Measurements from ENCODE around the gene CERT1.
"Not testable (repeated sequence)": the region's sequence is repeated elsewhere in the genome, so short reads cannot be mapped to it uniquely, and the experiment has no call there.

Gene CERT1

DNA sequence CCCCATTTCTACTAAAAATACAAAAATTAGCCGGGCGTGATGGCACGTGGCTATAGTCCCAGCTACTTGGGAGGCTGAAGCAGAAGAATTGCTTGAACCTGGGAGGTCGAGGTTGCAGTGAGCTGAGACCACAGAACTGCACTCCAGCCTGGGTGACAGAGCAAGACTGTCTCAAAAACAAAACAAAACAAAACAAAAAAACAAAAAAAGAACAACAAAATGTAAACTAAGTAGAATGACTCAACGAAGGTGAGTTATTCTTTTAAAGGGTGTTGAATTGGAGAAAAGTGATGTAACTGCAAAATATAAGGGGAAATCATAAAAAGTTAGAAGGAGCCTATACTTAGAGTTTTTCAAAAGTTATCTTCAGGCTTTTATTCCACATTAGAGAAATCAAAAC lies 6.3 kb downstream of the CERT1 start:
- H3K4me3 ChIP-seq (ENCODE audit: low read length in 2 of 2); H2AFZ ChIP-seq (ENCODE audit: low read length); H2BK12ac ChIP-seq (ENCODE audit: low read length); H3K9ac ChIP-seq (ENCODE audit: low read depth, low read length, poor library complexity); DNase-seq (ENCODE audit: low spot score); H2BK5ac ChIP-seq (ENCODE audit: low read length); H2BK15ac ChIP-seq (ENCODE audit: low read length); H4K91ac ChIP-seq (ENCODE audit: low read depth, low read length, poor library complexity); H2AK5ac ChIP-seq (ENCODE audit: low read depth, low read length); H4K8ac ChIP-seq (ENCODE audit: low read depth, low read length); H3K4ac ChIP-seq (ENCODE audit: low read length); H3K23ac ChIP-seq (ENCODE audit: low read depth, low read length, poor library complexity); H3K18ac ChIP-seq (ENCODE audit: low read length); H3K27me3 ChIP-seq (ENCODE audit: control insufficient read depth in 3 of 3, insufficient read depth in 3 of 3, low read depth in 1 of 3, low read length in 3 of 3); H2BK120ac ChIP-seq (ENCODE audit: low read depth, low read length); H3K27ac ChIP-seq (replicated peaks; ENCODE audit: low read length); H3K4me1 ChIP-seq (ENCODE audit: control insufficient read depth in 2 of 2, insufficient read depth in 1 of 2, low read depth in 1 of 2, low read length in 2 of 2); H3K79me1 ChIP-seq (ENCODE audit: low read depth, low read length); H3K4me2 ChIP-seq (ENCODE audit: insufficient read depth, low read length, poor library complexity, severe bottlenecking); H3K14ac ChIP-seq (ENCODE audit: low read length); H3K9me3 ChIP-seq (replicated peaks in 1 of 2; ENCODE audit: control insufficient read depth in 2 of 2, insufficient read depth in 1 of 2, low read depth in 1 of 2, low read length in 2 of 2): not testable (repeated sequence)
- no CpG with 5 or more reads among the region's 5 CpGs for WGBS, 2 donors (ENCODE audit: extremely low coverage in 2 of 2, insufficient read length in 2 of 2, insufficient replicate concordance in 1 of 2)
- peaks cover 0 to 45% of the 10 kb centered on the region in 2 donors for H3K36me3 ChIP-seq (replicated peaks in 1 of 2; ENCODE audit: control insufficient read depth in 2 of 2, insufficient read depth in 2 of 2, low read length in 2 of 2)

DNA sequence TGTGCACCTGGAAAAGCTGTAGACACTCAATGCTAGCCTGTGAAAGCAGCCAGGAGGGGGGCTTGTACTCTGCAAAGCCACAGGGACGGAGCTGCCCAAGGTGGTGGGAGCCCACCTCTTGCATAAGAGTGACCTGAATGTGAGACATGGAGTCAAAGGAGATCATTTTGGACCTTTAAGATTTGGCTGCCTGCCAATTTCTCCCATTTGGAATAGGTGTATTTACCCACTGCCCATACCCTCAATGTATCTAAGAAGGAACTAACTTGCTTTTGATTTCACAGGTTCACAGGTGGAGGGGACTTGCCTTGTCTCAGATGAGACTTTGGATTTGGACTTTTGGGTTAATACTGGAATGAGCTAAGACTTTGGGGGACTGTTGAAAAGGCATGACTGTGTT lies 12.6 kb downstream of the CERT1 start:
- H2BK5ac ChIP-seq (ENCODE audit: low read length); DNase-seq (ENCODE audit: low spot score); H3K14ac ChIP-seq (ENCODE audit: low read length); H3K4me2 ChIP-seq (ENCODE audit: insufficient read depth, low read length, poor library complexity, severe bottlenecking); H3K27ac ChIP-seq (replicated peaks; ENCODE audit: low read length); H3K79me1 ChIP-seq (ENCODE audit: low read depth, low read length); H3K4ac ChIP-seq (ENCODE audit: low read length); H3K18ac ChIP-seq (ENCODE audit: low read length); H2AK5ac ChIP-seq (ENCODE audit: low read depth, low read length); H4K8ac ChIP-seq (ENCODE audit: low read depth, low read length); H2AFZ ChIP-seq (ENCODE audit: low read length); H3K9ac ChIP-seq (ENCODE audit: low read depth, low read length, poor library complexity); H2BK12ac ChIP-seq (ENCODE audit: low read length); H3K23ac ChIP-seq (ENCODE audit: low read depth, low read length, poor library complexity); H3K4me3 ChIP-seq (ENCODE audit: low read length in 2 of 2); H2BK15ac ChIP-seq (ENCODE audit: low read length); H3K4me1 ChIP-seq (ENCODE audit: control insufficient read depth in 2 of 2, insufficient read depth in 1 of 2, low read depth in 1 of 2, low read length in 2 of 2); H3K9me3 ChIP-seq (replicated peaks in 1 of 2; ENCODE audit: control insufficient read depth in 2 of 2, insufficient read depth in 1 of 2, low read depth in 1 of 2, low read length in 2 of 2); H4K91ac ChIP-seq (ENCODE audit: low read depth, low read length, poor library complexity); H2BK120ac ChIP-seq (ENCODE audit: low read depth, low read length); H3K27me3 ChIP-seq (ENCODE audit: control insufficient read depth in 3 of 3, insufficient read depth in 3 of 3, low read depth in 1 of 3, low read length in 3 of 3): not testable (repeated sequence)
- peaks cover 0 to 42% of the 10 kb centered on the region in 2 donors for H3K36me3 ChIP-seq (replicated peaks in 1 of 2; ENCODE audit: control insufficient read depth in 2 of 2, insufficient read depth in 2 of 2, low read length in 2 of 2)
- WGBS, 2 donors (ENCODE audit: extremely low coverage in 2 of 2, insufficient read length in 2 of 2, insufficient replicate concordance in 1 of 2), result no CpG with 5 or more reads among the region's 1 CpG

DNA sequence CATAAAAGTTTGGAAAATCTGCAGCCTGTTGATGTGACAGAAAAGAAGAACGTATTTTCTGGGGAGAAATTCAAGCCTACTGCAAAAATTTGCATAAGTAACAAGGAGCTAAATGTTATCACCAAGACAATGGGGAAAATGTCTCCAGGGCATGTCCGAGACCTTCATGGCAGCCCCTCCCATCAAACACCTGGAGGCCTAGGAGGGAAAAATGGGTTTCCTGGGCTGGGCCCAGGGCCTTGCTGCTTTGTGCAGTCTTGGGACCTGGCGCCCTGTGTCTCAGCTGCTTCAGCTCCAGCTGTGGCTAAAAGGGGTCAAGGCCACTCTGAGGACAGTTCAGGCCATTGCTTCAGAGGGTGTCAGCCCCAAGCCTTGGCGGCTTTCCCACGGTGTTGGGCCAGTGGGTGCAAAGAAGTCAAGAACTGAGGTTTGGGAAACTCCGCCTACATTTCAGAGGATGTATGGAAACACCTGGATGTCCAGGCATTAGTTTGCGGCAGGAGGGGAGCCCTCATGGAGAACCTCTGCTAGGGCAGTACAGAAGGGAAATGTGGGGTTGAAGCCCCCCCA lies 13.1 kb downstream of the CERT1 start:
- H2BK120ac ChIP-seq (ENCODE audit: low read depth, low read length), result no peak overlapping the region
- H3K14ac ChIP-seq (ENCODE audit: low read length), result no peak overlapping the region
- no peak overlapping the region for H2BK5ac ChIP-seq (ENCODE audit: low read length)
- peaks cover 2% of the 10 kb centered on the region for H3K79me1 ChIP-seq (ENCODE audit: low read depth, low read length)
- DNase-seq (ENCODE audit: low spot score), result no peak
- H3K4ac ChIP-seq (ENCODE audit: low read length), result no peak overlapping the region
- no peak overlapping the region for H2BK12ac ChIP-seq (ENCODE audit: low read length)
- H3K36me3 ChIP-seq (replicated peaks in 1 of 2; ENCODE audit: control insufficient read depth in 2 of 2, insufficient read depth in 2 of 2, low read length in 2 of 2), result peaks cover 0 to 38% of the 10 kb centered on the region in 2 donors
- no peak overlapping the region for H2AFZ ChIP-seq (ENCODE audit: low read length)
- H2AK5ac ChIP-seq (ENCODE audit: low read depth, low read length), result no peak overlapping the region
- no peaks in the 10 kb centered on the region for H3K27me3 ChIP-seq (ENCODE audit: control insufficient read depth in 3 of 3, insufficient read depth in 3 of 3, low read depth in 1 of 3, low read length in 3 of 3)
- no peak overlapping the region for H3K4me2 ChIP-seq (ENCODE audit: insufficient read depth, low read length, poor library complexity, severe bottlenecking)
- H3K27ac ChIP-seq (replicated peaks; ENCODE audit: low read length), result no peak overlapping the region
- H3K18ac ChIP-seq (ENCODE audit: low read length), result no peak overlapping the region
- H3K4me3 ChIP-seq (ENCODE audit: low read length in 2 of 2), result no peak overlapping the region
- H2BK15ac ChIP-seq (ENCODE audit: low read length), result no peak overlapping the region
- WGBS, 2 donors (ENCODE audit: extremely low coverage in 2 of 2, insufficient read length in 2 of 2, insufficient replicate concordance in 1 of 2), result no CpG with 5 or more reads among the region's 7 CpGs
- H3K9ac ChIP-seq (ENCODE audit: low read depth, low read length, poor library complexity), result no peak overlapping the region
- H4K8ac ChIP-seq (ENCODE audit: low read depth, low read length), result no peak overlapping the region
- no peaks in the 10 kb centered on the region for H3K9me3 ChIP-seq (replicated peaks in 1 of 2; ENCODE audit: control insufficient read depth in 2 of 2, insufficient read depth in 1 of 2, low read depth in 1 of 2, low read length in 2 of 2)
- H3K23ac ChIP-seq (ENCODE audit: low read depth, low read length, poor library complexity), result no peak overlapping the region
- H4K91ac ChIP-seq (ENCODE audit: low read depth, low read length, poor library complexity), result no peak overlapping the region
- H3K4me1 ChIP-seq (ENCODE audit: control insufficient read depth in 2 of 2, insufficient read depth in 1 of 2, low read depth in 1 of 2, low read length in 2 of 2), result no peaks in the 10 kb centered on the region

DNA sequence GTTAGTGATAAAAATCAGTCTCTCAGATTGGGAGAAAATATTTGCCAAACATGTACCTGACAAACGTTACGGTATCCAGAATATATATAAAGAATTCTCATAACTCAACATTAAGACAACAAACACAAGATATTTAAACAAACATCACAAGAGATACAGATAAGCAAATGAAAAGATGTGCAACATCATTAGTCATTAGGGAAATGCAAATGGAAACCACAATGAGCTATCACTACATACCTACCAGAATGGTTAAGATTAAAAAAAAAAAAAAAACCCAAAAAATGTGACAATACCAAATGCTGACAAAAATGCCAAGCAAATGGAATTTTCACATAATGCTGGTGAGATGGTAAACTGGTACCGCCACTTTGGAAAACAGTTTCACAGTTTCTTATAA lies 15.4 kb downstream of the CERT1 start:
- no peak overlapping the region for H2AFZ ChIP-seq (ENCODE audit: low read length)
- no peak overlapping the region for H3K4ac ChIP-seq (ENCODE audit: low read length)
- peaks cover 0 to 40% of the 10 kb centered on the region in 2 donors for H3K36me3 ChIP-seq (replicated peaks in 1 of 2; ENCODE audit: control insufficient read depth in 2 of 2, insufficient read depth in 2 of 2, low read length in 2 of 2)
- no peak overlapping the region for H3K14ac ChIP-seq (ENCODE audit: low read length)
- DNase-seq (ENCODE audit: low spot score), result no peak
- no CpG with 5 or more reads among the region's 3 CpGs for WGBS, 2 donors (ENCODE audit: extremely low coverage in 2 of 2, insufficient read length in 2 of 2, insufficient replicate concordance in 1 of 2)
- no peak overlapping the region for H3K18ac ChIP-seq (ENCODE audit: low read length)
- H2BK15ac ChIP-seq (ENCODE audit: low read length), result no peak overlapping the region
- no peak overlapping the region for H3K4me3 ChIP-seq (ENCODE audit: low read length in 2 of 2)
- no peak overlapping the region for H3K9ac ChIP-seq (ENCODE audit: low read depth, low read length, poor library complexity)
- no peaks in the 10 kb centered on the region for H3K27me3 ChIP-seq (ENCODE audit: control insufficient read depth in 3 of 3, insufficient read depth in 3 of 3, low read depth in 1 of 3, low read length in 3 of 3)
- H3K9me3 ChIP-seq (replicated peaks in 1 of 2; ENCODE audit: control insufficient read depth in 2 of 2, insufficient read depth in 1 of 2, low read depth in 1 of 2, low read length in 2 of 2), result no peaks in the 10 kb centered on the region
- H4K91ac ChIP-seq (ENCODE audit: low read depth, low read length, poor library complexity), result no peak overlapping the region
- H2AK5ac ChIP-seq (ENCODE audit: low read depth, low read length), result no peak overlapping the region
- no peak overlapping the region for H2BK5ac ChIP-seq (ENCODE audit: low read length)
- H3K27ac ChIP-seq (replicated peaks; ENCODE audit: low read length), result no peak overlapping the region
- H4K8ac ChIP-seq (ENCODE audit: low read depth, low read length), result no peak overlapping the region
- no peak overlapping the region for H2BK12ac ChIP-seq (ENCODE audit: low read length)
- no peak overlapping the region for H3K4me2 ChIP-seq (ENCODE audit: insufficient read depth, low read length, poor library complexity, severe bottlenecking)
- H3K79me1 ChIP-seq (ENCODE audit: low read depth, low read length), result peaks cover 2% of the 10 kb centered on the region
- no peaks in the 10 kb centered on the region for H3K4me1 ChIP-seq (ENCODE audit: control insufficient read depth in 2 of 2, insufficient read depth in 1 of 2, low read depth in 1 of 2, low read length in 2 of 2)
- H3K23ac ChIP-seq (ENCODE audit: low read depth, low read length, poor library complexity), result no peak overlapping the region
- no peak overlapping the region for H2BK120ac ChIP-seq (ENCODE audit: low read depth, low read length)

Measured in neuronal stem cell (in vitro differentiated cells).